ENCODE results near the gene ARID2.

Gene ARID2

GRCh38 chr12:45760333-45760732, 30.8 kb downstream of the ARID2 start:
- no peak for DNase-seq

DNA sequence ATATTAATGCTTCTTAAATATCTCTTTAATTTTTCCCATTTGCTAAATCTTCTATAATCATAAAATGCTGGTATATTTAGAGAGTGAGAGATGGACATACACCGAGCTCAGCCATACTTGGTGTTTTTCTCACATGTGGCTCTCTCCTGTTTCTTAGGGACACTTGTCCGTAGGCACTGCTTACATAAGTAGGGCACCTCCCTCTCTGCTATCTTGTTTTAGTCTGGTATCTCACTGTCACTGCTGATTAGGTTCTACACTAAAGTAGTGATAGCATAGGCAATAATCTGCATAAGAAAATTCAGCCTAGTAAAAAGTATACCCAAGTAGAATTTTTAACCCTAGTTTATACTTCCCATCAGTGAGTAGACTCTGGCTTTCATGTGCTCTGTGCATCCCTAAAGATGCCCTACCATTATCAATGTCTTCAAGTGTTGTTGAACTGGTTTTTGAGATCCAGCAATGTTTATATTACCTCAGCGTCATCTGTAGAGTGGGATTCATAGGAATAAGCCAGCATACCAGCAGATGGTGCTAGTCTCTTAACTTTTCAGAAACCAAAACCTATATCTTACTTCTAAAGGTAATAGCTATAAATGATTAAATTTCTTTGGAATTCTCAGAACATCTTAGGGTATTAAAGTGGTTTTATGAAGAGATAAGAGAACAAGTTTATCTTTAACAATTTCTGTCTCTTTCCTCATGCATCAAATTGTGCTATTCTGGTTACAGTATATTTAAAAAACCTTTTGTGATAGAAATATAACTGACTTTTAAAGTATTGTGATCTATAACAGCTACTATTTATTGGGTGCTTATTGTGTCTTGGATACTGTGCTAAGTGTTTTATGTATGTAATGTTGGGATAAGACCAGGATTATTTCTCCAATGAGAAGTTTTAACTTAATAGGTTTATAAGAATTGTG, 32.9 kb downstream of the ARID2 start:
- DNase-seq: peak in 2 of 56 donors; percentile 1 to 20

DNA sequence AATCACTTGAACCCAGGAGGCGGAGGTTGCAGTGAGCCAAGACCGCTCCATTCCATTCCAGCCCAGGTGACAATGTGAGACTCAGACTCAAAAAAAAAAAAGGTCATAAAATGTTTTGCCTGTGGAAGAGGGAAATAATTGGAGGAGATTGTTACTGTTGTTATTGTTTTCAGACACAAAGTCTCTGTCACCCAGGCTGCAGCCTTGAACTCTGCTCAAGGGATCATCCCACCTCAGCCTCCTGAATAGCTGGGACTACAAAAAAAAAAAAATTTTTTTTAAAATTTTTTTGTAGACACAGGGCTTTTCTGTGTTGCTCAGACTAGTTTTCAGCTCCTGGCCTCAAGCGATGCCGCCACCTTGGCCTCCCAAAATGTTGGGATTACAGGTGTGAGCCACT, 33.9 kb downstream of the ARID2 start:
- no peak for DNase-seq

DNA sequence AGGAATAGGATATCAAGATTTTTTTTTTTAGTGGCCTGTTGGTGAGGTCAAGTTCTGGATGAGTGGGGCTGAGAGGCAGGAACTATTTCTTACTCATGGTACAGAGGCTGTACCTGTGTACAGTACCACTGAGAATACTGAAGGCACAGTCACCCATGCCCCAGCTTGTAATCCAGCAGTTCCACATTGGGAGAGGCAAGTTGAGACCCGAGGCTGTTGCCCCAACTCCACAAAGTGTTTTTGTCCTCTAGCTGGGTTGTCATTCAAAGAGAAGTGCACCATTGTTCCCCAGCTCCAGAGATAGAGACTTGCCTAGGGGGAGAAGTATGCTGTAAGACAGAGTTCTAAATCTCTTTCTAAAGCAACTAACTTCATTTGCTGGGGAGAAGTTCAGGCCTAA, 38.7 kb downstream of the ARID2 start:
- DNase-seq: no peak

GRCh38 chr12:45773747-45774146, 44.2 kb downstream of the ARID2 start:
- DNase-seq: no peak

- DNase-seq: no peak
Measured at GRCh38 chr12:45774508-45775162, 45.1 kb downstream of the ARID2 start.

GRCh38 chr12:45775465-45775864, 46.0 kb downstream of the ARID2 start:
- no peak for DNase-seq

DNA sequence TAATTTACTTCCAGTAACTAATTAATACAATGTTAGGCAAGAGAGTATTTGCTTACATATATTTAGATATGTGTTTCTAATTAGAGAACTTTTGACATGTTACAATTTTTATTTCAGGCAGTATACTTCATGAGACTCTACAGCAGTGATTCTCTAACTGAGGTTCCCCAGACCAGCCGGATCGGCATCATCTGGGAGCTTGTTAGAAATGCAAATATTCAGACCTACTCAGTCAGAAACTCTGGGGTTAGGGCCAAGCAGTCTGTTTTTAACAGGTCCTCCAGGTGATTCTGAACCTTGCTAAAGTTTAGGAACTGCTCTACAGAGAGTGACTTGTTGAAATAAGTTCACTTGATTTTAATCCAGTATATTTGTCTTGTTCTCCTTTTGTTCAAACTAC, 46.5 kb downstream of the ARID2 start:
- no peak for DNase-seq

DNA sequence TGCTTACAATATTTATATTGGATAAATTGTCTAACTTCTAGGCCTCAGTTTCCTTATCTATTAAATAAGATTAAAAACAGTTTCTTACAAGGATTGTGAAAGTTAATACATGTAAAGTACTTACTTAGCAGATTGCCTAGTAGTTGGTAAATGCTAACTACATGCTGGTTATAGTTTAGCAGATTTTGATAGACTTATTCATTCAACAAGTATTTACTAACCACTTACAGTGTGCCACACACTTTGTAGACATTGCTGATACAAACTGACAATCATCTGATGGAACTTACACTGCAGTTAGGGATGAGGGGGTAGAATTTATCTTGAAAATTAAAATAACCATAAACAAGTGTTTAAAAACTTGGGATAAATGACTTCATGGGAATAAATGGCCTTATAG, 50.4 kb downstream of the ARID2 start:
- no peak for DNase-seq

GRCh38 chr12:45781080-45781479, 51.6 kb downstream of the ARID2 start:
- no peak for DNase-seq

DNA sequence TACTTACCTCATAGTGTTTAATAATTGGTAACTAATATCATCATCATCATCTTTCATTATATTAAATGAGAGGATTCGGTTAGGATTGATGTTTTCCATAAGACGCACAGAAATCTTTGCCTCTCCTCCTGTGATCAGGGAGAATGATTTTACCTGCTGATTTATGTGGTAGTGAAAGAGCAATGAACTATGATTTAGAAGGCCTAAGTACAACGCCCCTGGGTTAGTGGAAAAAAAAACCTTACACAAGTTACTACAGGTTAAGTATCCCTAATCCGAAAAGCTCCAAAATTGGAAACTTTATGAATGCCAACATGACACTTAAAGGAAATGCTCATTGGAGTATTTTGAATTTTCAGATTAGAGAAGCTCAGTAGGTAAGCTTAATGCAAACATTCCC, 55.8 kb downstream of the ARID2 start:
- no peak for DNase-seq

GRCh38 chr12:45789025-45789424, 59.5 kb downstream of the ARID2 start:
- no peak for DNase-seq

GRCh38 chr12:45794422-45794821, 64.9 kb downstream of the ARID2 start:
- DNase-seq: no peak

- DNase-seq: no peak
Measured at GRCh38 chr12:45801625-45802024, 72.1 kb downstream of the ARID2 start.

GRCh38 chr12:45803111-45803510, 73.6 kb downstream of the ARID2 start:
- DNase-seq: no peak

DNA sequence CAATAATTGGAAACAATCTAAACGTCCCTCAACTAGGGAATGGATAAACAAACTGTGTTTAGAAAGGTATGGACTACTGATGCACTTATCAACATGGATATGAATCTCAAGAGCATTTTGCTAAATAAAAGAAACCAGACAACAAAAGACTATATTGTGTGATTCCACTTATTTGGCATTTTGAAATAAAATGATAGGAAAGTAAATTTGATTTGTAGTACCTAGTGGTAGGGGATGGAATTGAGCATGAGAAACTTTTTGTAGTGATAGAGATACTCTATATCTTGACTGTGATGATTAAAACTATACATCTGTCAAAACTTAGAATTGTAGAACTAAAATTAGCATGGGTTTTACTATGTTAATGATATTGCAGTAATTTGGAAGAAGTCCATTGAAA, 87.1 kb downstream of the ARID2 start:
- no peak for DNase-seq

DNA sequence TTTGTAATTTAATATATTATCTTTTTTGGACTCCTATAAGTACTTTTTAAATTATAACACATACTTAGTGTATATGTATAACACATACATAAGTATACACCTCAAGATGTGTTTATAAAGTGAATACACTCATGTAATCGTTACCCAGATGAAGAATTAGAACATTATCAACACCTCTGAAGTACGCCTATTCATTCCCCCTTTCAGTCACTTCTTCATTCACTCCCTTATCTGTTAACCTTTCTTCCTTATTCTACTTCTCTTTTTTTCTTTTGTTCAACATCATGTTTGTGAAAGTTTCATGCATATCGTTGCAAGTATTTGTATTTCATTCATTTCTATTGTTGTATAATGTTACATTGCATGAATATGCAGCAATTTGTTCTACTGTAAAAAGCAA, 98.5 kb downstream of the ARID2 start:
- no peak for DNase-seq

- no peak for DNase-seq
Measured at GRCh38 chr12:45828402-45828801, 98.9 kb downstream of the ARID2 start.

DNA sequence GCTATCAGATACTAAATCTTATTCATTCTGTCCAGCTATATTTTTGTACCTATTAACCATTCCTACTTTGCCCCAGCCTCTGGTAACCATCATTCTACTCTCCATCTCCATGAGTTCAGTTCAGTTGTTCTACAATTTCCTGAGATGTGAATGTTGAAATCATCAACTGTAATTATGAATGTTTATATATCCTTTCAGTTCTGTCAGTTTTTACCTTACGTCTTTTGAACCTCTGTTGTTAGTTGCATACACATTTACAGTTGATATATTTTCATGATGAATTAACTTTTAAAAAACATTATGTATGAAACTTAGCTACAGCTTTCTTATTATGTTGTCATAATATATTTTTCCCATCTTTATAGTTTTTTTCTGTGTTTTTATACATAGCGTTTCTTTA, 102.1 kb downstream of the ARID2 start:
- no peak for DNase-seq

DNA sequence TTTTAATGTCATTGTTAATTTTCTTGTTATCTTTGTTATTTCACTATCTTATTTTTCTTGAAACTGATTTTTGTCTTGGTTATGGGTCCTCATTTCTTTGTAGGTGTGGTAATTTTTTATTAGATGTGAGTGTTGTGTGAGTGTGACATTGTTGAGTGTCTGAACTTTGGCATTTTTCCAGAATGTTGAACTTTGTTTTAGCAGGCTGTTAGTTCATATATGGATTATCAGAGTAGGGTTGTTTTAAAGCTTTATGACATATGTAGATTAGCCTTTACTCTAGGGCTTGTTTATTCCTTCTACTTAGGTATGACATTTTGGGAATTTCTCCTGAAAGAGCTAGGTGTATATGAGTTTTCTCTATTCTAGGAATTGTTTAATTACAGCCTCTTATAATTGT, 103.9 kb downstream of the ARID2 start:
- DNase-seq: no peak

GRCh38 chr12:45834809-45835208, 105.3 kb downstream of the ARID2 start:
- DNase-seq: no peak

DNA sequence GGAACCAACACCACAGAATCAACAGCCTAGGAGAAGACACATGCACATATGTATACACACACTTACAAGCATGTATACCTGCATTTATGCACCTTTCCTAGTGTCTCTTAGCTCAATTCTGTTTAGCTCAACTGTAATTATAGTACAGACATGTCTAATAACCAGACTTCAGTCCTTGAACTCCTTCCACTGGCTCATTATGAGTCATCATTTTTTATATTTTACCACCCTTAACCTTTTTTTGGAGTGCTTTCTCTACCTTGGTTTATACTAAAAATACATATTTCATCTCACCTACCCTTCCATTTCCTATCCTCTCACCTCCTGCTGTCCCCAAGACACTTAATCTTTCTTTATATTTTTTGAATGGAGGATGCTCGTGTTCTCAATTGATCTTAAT, 110.4 kb downstream of the ARID2 start:
- no peak for DNase-seq

DNA sequence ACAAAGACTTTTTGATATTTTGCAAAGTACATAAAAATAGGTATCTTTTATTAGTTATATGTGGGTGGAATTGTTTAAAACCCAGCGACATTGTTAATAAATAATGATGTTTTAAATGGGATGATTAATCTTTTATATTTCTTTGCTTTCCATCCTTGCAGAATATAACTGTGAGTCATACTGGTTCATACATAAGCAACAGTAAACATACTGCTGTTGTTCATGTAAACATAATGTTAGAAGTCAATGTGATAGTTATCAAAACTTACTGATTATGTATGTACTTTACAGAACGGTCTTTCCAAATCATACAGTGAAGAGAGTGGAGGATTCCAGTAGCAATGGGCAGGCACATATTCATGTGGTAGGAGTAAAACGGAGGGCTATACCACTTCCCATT, 119.8 kb downstream of the ARID2 start:
- DNase-seq: no peak

Measured in nucleus accumbens (tissue), 56 donors.